ENCODE data around the gene AKAP8L.
"Not testable (repeated sequence)": the region's sequence is repeated elsewhere in the genome, so short reads cannot be mapped to it uniquely, and the experiment has no call there.

Gene AKAP8L

GRCh38 chr19:15371119-15371518 is 47.7 kb downstream of the AKAP8L start:
- no peak for TF ChIP-seq CTCF (IDR thresholded peaks at IDR 0.05; ENCODE audit: insufficient read depth, low read length, missing control alignments)
- DNase-seq (ENCODE audit: low read depth, low spot score), result no peak
- no peak overlapping the region for H3K4me3 ChIP-seq (ENCODE audit: low read depth, low read length)
- POLR2A ChIA-PET, result interaction anchor here (1.2 kb wide), 1 partner anchor 121 kb away, joined by 3 read pairs; no protein-coding TSS in a partner anchor
- CTCF ChIA-PET, result interaction anchor here (1.1 to 1.4 kb wide), 3 partner anchors 7 to 194 kb away, joined by 3 to 4 read pairs (median 3); no protein-coding TSS in a partner anchor

GRCh38 chr19:15369594-15369891 is 49.2 kb downstream of the AKAP8L start:
- ChIA-PET POLR2A (no interaction called here), CTCF (interaction anchor here (0.6 kb wide), 1 partner anchor 274 kb away, joined by 4 read pairs; no protein-coding TSS in a partner anchor)
- no peak for TF ChIP-seq CTCF (IDR thresholded peaks at IDR 0.05; ENCODE audit: insufficient read depth, low read length, missing control alignments)
- no peak for DNase-seq (ENCODE audit: low read depth, low spot score)
- H3K4me3 ChIP-seq (ENCODE audit: low read depth, low read length), result no peak overlapping the region

- CTCF ChIA-PET, result interaction anchor here (1.4 to 1.8 kb wide), 2 partner anchors 10 to 191 kb away, joined by 3 to 5 read pairs; no protein-coding TSS in a partner anchor
These were observed 49.8 kb downstream of the AKAP8L start for GRCh38 chr19:15368798-15369593.

GRCh38 chr19:15368051-15368632 is 50.6 kb downstream of the AKAP8L start:
- no peak for TF ChIP-seq CTCF (IDR thresholded peaks at IDR 0.05; ENCODE audit: insufficient read depth, low read length, missing control alignments)
- CTCF ChIA-PET, result interaction anchor here (1.4 to 1.8 kb wide), 2 partner anchors 9 to 191 kb away, joined by 3 to 5 read pairs; no protein-coding TSS in a partner anchor
- POLR2A ChIA-PET, result interaction anchor here (0.6 kb wide), 1 partner anchor 123 kb away, joined by 3 read pairs; no protein-coding TSS in a partner anchor
- no peak for DNase-seq (ENCODE audit: low read depth, low spot score)
- no peak overlapping the region for H3K4me3 ChIP-seq (ENCODE audit: low read depth, low read length)

More at GRCh38 chr19:15368798-15369593, 49.8 kb downstream of the AKAP8L start:
- H3K4me3 ChIP-seq (ENCODE audit: low read depth, low read length), result no peak overlapping the region
- TF ChIP-seq CTCF (IDR thresholded peaks at IDR 0.05; ENCODE audit: insufficient read depth, low read length, missing control alignments), result no peak
- no peak for DNase-seq (ENCODE audit: low read depth, low spot score)
- POLR2A ChIA-PET, result no interaction called here

GRCh38 chr19:15367439-15367838 is 51.3 kb downstream of the AKAP8L start:
- TF ChIP-seq CTCF (IDR thresholded peaks at IDR 0.05; ENCODE audit: insufficient read depth, low read length, missing control alignments), result no peak
- CTCF ChIA-PET, result interaction anchor here (1.8 kb wide), 1 partner anchor 8 kb away, joined by 5 read pairs; no protein-coding TSS in a partner anchor
- H3K4me3 ChIP-seq (ENCODE audit: low read depth, low read length), result no peak overlapping the region
- POLR2A ChIA-PET, result interaction anchor here (0.6 kb wide), 1 partner anchor 122 kb away, joined by 3 read pairs; no protein-coding TSS in a partner anchor
- no peak for DNase-seq (ENCODE audit: low read depth, low spot score)

GRCh38 chr19:15365264-15365663 is 53.5 kb downstream of the AKAP8L start:
- TF ChIP-seq CTCF (IDR thresholded peaks at IDR 0.05; ENCODE audit: insufficient read depth, low read length, missing control alignments), result no peak
- ChIA-PET CTCF (no interaction called here), POLR2A (no interaction called here)
- no peak overlapping the region for H3K4me3 ChIP-seq (ENCODE audit: low read depth, low read length)
- no peak for DNase-seq (ENCODE audit: low read depth, low spot score)

GRCh38 chr19:15363791-15364190 is 55.0 kb downstream of the AKAP8L start:
- H3K4me3 ChIP-seq (ENCODE audit: low read depth, low read length); CTCF ChIA-PET; POLR2A ChIA-PET; DNase-seq (ENCODE audit: low read depth, low spot score): not testable (repeated sequence)

- CTCF ChIA-PET, POLR2A ChIA-PET: not testable (repeated sequence)
These were observed 55.7 kb downstream of the AKAP8L start for GRCh38 chr19:15363048-15363447.

GRCh38 chr19:15360015-15360414 is 58.8 kb downstream of the AKAP8L start:
- H3K4me3 ChIP-seq (ENCODE audit: low read depth, low read length); DNase-seq (ENCODE audit: low read depth, low spot score): not testable (repeated sequence)
- POLR2A ChIA-PET, result interaction anchor here (1.1 to 1.2 kb wide), 2 partner anchors 8 to 13 kb away, joined by 3 read pairs; no protein-coding TSS in a partner anchor
- CTCF ChIA-PET, result interaction anchor here (1.3 kb wide), 1 partner anchor 18 kb away, joined by 3 read pairs; no protein-coding TSS in a partner anchor

More at GRCh38 chr19:15363048-15363447, 55.7 kb downstream of the AKAP8L start:
- DNase-seq (ENCODE audit: low read depth, low spot score); H3K4me3 ChIP-seq (ENCODE audit: low read depth, low read length): not testable (repeated sequence)

Measured in AG04449 (cell line).